Hindlimb muscle (tissue), 1 donor: ENCODE data around the gene NOD1. TPM values are rescaled to one million over a fixed set of nuclear protein-coding genes. Genes with fewer than 3 reads are reported as not detected.
A peak's percentile ranks its signal among the peaks of the same experiment; 100 is the strongest.

Experiments used
- DNase-seq: peaks from one replicate; pipeline ENCODE4 v3.0.0-alpha.2; 2013
- polyA plus RNA-seq: library from polyadenylated mRNA; unstranded; fragments of 120-200 nt; gene quantifications from one replicate; pipeline ENCODE4 v1.2.1, GENCODE V29; 2013; ENCODE audit not compliant: insufficient read length

Gene NOD1
- polyA plus RNA-seq, 1 donor = 20.9 TPM

DNA sequence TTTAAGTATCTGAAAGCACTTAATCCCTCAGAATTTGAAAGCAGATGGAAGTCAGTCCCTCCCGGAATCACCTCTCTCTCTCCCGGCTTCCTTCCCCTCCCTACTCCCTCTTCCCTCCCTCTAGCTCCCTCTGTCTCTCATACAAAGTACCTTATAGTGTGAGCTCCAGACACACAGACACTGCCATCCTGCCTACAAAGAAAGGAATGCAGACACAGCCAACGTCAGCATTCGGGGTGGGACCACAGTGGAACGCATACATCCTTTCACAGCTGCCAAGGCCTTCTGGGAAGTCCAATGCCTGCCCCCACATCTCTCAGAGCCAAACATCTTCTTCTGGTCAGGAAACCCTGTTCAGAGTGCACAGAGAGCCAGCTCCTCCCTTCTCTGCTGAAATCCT is 9.3 kb downstream of the NOD1 start:
- peak; percentile 73 for DNase-seq

DNA sequence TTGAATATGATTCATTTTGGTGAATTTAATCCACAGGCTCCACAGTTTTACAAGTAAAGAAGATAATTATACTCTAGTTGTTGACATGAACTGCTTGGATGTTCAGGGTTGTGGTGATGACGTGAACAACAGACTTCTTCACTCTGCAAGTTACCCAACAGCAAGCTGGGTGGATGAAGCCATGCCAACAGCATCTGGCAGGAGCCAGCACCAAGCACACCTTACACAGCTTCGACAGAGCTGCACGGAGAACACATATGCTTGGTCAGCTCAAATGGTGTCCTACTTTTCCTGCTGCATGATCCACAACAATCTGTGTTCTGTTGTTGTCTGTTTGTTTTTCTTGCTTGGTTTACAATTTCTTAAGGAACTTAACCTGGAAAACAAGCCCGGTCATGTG is 9.8 kb downstream of the NOD1 start:
- no peak for DNase-seq

DNA sequence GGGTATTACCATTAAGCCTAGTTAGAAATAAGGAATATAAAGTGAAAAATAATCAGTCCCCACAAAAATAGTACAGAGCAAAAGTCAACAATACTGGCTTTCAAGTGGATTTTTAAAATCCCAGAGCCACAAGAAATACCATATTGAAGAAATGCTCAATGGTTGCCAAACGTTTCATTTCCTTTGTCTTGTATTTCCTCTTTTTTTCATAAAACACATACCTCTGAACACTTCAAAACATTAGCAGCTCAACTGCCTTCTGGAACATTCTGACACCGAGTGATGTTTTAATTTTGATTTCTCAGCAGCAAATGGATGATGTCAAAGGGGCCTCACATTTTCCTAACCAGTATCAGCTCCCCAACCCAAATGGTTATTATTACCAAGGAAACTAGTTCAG is 10.5 kb downstream of the NOD1 start:
- DNase-seq = no peak

DNA sequence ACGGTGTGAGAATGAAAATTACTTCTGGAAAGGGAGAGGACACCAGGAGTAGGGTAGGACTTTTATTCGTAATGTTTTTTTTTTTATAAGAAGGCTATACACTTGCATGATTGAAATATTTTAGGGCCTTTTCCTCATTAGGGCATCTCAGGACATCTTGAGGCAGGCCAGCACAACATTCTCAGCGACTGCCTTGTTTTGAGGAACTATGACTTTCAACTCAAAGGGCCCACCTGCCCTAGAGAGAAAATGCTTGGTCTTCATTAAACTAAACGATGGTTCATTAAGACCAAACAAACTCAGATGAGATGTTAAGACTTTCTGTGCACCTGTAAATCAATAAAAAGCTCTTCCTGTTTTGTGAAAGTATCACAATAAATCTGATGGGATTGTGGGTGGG is 11.3 kb downstream of the NOD1 start:
- no peak for DNase-seq

DNA sequence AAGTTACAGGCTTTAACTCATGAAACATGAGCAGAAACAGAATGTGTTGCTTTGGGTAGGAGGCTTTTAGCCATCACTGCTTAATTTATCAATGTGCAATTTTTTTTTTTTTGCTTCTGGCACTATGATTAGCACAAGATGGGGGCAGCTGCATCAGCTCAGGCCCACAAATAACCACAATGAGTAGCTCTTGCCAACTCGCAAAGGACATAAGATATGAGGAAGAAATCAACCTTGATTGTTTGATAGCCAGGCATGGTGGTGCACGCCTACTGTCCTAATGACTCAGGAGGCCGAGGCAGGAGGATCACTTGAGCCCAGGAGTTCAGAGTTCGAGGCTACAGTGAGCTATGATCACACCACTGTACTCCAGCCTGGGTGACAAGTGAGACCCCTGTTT is 12.3 kb downstream of the NOD1 start:
- DNase-seq = no peak

DNA sequence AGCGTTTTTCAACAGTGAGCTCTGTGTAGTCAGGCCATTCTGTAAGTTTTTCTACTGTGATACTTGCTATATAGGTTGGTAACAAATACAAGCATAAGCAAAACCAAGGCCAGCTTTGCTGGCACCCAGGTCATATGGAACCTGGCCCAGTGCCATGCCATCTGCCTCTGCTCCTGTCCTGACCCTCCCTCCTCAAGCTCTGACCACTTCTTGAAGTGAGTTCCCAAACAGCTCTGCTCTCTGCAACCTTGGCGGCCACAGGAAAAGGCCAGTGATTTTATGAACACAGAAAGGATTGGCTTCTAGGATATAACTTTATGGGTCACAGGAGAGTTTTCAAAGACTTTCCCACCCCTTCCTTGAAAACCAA is 12.8 kb downstream of the NOD1 start:
- DNase-seq = no peak

DNA sequence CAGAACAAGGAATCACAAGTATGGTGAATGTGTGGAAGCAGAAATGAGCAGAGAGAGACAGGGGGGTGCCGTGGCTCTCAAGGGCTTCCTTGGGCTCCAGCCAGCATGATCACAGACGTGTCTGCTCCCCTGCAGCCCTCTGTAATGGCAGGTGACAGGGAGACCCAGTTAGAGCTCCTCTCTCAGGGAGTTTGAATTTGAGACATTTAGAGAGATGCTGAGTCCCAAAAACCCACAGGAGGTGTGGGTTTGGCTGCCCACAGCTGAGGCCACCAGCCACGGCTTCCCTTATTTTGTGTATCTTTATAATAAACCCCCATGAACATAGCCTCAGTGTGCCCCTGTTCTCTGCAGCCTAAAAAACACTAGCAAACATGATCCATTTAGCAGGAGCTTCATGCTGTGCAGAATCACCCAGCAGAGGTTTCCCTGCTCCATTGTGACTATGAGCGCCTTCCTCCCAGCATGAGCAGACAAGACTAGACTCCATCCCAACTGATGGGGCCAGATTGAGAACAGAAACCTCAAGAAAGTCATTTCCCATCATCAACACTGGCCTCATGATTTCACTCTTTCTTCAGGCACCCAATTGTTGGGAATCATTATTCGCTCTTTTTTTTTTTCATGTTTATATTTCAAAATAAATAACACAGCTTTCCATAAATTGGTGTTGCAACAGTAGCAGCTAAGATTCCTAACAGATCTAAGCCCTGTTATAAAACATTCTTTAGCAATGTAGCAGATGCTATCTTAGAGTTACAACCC is 13.4 kb downstream of the NOD1 start:
- no peak for DNase-seq

DNA sequence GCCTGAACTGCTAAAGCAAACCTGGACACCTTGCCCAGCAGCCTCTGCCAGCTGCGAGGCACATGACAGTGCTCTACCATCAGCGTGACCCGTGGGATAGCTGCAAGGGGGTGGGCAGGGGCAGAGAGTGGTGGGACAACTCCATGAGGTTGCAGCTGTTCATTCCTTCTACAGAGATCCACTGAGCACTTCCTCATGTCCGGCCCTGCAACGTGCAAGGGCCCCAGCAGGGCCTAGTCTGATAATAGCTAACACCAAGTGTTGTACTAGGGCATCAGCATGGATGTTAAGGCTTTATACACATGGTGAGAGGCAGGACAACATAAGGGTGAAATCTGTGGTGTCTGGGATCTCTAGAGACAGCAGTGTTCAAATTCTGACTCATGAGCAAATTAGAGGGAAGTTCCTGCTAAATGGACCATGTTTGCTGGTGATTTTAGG is 14.3 kb downstream of the NOD1 start:
- no peak for DNase-seq

DNA sequence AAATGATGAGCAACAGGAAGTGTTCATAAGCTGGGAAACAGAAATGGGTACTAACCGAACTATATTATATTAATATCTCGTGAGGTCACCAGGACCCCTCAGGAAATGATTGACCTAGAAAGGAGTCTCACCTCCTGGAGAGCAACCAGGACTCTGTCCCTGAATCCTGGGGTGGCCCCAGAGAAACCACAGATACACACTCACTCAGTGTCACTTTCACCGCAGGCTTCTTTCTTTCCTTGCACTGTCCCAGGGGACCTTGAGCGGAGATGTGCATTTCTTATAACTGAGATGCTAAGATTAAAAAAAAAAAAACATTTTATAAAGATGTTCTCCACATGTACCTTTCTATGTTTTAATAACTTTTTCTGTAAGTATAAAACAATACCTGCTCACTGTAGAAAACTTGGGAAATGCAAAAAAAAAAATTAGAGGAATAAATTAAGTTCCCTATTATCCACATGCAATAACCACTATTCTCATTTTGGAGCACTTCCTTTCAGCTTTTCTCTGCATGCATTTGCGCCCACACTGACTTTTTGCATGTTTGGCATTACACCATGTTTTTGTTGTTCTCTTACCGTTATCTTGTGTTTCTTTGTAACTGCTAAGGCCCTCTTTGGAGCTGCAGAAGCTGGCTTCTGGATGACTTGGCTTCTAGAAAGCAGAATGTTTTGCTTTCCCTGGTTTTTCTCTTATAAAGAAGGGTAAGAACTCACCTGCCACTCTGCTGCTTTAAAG is 15.0 kb downstream of the NOD1 start:
- no peak for DNase-seq

DNA sequence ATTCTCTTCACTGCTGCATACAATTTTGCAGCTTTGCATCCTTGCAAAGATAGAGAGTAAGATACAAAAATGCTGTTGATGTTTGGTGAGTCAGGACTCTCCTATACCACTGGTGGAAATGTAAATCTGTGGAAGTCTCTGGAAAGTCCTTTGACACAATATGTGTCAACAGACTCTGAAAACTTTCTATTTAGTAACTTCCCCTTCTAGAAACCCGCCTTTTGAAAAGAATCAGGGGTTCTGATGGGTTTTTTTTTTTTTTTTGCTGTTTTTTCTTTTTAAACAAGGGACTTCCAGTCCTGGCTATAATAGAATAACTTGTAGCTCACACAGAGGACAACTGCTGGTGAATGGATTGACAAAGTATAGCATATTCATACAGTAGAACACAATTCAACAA is 16.4 kb downstream of the NOD1 start:
- DNase-seq = no peak

DNA sequence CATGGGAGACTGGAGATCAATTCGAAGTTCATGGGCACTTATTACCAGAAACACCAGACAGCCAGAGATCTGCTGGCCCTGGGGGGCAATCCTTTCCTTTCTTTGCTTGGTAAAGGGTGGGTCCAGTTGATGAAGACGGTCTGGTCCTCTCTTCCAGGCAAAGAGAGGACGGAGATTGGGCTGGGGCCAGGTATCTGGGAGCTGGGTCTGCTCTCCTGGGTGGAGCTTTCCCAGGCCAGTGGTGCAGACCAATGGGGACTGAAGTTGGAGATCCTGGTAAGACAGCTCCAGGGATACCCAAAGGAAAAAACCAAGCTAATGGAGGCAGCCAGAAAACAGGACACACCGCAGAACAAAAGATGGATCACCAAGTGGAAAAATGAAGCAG is 18.3 kb downstream of the NOD1 start:
- no peak for DNase-seq

DNA sequence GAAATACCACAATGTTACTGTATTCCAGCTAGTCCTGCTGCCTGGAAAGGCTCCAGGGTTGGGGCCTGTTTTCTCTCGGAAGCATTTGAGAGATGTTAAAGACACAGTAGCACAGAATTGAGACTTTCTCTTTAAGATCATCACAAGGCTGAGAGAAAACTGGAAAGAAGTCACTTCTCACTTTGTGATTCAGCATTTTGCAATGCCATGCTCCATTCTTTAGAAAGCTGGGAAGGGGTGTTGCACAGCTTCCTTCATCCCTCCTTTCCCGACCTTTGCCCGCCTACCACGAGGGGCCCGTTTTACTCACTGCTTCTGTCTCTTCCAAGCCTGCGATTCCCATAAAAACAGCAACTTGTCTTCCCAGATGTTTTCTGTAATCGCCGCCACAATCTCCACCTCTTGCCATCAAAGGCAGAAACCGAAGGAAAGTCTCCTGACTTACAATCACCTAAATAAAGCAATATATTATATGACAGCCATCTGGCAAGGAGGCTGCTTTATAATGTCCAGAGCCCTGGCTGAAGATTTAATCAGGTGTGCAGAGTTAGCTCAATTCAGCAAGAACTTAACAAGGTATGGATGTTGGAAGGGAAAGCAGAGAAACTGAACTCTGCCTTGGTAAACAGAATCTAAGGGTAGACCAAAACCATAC is 18.9 kb downstream of the NOD1 start:
- peak; percentile 73 for DNase-seq

DNA sequence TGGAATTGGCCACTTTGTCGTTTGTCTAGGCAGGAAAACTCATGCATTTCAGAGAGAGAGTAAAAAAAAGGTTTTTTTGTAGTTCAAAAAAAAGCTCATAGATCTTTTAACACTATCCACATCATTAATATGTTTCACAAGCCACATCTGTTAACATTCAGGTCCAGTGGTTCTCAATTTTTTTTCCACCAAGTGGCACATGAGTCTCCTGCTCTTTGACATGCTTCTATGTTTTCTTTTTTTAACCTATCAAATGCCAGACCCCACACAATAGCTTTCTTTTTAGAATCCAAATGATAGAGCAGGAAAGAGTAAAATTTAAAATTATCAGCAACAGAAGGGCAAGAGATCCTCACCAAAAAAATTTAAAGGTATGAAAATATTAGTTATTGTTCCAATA is 20.3 kb downstream of the NOD1 start:
- DNase-seq = no peak

DNA sequence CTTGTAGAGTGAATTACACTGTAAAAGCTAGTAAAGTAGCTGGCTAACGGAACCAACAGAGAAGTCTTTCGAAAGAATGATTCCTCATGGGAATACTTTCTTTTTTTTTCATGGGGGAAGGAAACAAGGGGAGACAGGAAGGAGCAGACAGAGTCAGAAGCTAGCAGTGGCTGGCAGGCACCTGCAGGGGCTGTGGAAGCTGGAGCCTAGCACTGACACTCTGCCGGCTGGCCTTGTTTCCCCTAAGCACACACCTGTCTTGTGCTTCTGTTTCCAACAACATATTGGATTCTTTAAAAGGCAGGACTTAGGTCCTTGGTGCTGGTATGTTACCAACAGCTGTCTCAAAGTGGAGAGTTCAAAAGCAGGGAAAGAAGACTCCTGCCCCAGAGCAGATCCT is 24.7 kb downstream of the NOD1 start:
- DNase-seq = no peak

DNA sequence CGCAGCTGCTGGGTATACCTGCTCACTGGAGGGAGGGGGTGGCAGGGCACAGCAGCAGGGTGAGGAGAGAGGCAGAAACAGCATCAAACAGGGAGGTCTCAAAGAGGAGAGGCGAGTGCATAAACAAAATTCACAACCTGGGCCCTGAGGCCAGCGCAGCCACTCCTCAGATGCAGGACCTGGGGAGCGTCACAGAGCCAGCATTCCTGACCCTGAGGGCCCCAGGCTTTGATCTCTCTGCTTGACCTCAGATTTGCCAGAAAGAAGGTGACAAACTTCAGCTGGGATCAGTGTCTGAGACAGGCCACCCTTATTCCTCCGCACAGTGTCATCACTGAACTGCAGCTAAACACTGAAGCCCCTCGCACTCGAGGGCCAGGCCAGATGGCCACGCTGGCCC is 25.6 kb downstream of the NOD1 start:
- DNase-seq = no peak

DNA sequence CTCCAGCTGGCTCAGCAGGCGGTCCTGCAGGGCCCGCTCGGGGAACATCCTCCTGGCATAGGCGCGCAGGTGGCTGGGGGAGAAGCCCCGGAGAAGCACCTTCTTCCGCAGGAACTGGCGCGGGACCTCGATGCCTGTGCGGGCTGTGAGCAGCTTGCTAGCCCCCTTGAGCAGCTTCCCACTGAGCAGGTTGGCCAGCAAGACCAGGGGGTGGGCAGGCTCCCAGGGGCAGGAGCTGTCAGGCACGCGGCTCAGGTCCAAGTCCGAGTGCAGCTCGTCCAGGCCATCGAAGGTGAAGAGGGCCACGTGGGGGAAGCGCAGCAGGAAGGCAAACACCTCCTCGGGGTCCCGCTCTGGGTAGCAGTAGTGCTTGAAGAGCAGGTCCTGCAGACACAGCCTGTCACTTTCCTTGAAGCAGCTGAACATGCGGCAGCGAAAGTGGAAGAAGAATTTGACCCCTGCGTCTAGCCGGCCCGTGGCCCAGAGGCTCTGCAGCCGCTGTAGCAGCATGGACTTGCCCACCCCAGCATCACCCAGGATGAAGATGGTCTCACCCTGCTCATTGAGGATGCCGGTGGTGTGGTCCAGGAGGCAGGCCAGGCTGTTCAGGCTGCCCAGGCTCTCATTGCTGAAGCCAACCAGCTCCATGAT is 26.2 kb downstream of the NOD1 start:
- DNase-seq = no peak

DNA sequence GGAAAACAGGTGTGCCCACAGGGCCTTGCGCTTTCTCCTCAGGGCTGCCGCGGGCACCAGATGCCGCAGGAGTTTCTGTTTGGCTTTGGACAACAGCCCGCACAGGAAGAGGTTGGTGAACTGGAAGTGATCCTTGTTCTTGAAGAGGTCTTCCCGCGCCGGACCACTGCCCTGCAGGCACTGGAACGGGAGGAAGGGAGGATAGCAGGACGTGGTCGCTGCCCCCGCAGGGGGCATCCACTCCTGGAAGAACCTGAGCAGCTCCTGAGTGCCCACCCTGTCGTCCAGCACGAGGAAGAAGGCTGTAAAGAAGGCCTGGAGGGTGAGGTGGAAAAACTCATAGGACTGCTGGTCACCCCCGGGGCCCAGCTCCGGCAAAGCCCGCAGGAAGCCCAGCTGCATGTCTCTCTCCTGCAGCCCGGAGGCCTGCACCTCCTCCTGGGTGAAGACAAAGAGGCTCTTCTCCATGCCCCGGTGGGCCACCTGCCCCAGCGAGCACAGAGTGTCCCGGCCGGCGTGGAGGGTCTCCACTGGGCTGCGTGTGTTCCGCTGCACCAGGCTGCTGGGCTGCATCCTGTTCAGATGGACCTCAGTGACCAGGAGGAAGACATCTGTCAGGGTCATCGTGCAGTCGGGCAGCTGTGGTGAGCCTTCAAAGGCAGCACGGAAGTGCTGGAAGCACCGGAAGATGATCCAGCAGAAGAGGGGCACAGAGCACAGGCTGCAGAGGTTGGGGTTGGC is 26.9 kb downstream of the NOD1 start:
- no peak for DNase-seq

DNA sequence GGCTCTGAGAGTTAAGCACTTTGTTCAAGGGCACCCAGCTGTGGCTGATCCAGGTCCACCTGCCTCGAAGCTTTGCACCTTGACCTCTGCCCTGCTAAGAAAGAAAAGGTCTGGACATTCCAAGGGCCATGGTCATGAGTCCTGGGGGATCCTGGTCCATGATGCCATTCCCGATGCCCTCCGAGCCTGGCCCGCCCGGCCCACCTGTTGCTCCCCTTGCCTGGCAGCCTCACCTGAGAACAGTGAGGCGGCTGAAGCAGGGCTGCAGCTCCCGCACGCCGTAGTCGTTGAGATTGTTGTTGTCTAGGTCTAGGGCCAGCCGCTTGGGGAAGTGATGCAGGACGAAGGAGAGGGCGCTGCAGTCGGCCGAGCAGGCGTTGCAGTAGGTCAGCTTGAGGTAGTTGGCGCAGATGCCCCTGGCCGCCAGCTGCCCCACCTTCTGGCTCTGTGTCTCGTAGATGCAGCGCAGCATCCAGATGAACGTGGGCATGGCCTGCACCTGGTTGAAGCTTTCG is 27.5 kb downstream of the NOD1 start:
- DNase-seq = no peak

DNA sequence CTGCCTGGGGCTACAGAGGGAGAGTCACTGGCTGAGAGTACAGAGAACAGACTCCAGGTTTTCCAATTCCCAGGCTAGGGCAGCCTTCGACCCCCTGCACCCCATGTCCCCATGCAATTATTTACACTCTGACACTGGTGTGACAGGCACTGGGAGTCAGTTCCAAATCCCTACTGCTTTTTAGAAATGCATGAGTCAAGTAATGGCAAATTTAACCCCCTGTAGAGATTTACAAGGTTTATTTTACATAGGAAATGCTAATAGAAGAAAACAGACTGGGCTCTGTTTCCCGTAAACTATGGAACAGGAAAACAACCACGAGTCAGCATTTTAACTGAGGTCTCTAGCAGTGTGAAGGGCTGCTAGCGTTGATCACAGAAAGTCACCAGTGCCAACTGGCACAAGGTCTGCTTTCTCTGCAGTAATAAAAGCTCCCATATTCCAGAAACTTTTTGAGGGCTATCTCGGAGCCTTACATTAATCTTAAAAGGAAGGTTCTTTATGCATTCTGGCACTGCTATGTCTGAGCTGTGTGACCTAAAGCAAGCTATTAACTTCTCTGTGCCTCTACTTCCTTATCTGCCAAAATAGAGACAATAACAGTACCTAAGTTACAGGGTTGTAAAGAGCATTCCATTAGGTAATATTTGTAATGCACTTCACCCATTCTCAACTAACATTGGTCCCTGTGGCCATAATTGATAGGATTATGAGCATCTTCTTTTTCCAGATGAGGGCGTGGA is 28.2 kb downstream of the NOD1 start:
- DNase-seq = no peak

DNA sequence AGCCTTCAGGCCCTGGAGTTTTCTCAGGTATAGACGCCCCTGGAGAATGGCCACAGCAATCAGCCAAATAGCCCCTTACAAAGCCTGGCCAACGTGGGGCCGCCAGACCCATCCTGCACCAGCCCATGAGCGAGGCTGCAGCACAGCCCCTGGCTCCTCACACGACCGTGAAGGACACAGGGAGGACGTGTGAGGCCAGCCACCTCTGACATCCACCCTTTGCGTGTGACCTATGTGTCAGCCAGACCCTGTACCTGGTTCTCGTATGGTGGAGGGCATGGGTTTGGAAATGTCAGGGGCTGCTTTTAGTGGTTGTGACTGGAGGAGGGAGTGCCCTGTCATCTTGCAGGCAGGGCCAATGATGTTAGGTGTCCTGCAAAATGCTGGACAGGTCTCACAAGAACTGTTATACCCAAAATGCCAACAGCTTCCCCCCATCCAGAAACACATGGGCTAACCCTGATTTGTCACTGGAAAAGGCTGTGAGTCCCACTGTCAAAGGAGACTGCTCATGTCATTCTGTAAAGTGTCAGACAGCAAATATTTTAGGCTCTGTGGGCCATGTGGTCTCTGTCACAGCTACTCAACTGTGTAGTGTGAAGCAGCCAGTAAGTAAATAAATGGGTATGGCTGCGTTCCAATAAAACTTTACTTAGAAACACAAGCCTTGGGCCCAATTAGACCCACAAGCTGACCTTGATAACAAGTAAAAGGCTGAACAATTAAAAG is 30.0 kb downstream of the NOD1 start:
- DNase-seq = no peak

DNA sequence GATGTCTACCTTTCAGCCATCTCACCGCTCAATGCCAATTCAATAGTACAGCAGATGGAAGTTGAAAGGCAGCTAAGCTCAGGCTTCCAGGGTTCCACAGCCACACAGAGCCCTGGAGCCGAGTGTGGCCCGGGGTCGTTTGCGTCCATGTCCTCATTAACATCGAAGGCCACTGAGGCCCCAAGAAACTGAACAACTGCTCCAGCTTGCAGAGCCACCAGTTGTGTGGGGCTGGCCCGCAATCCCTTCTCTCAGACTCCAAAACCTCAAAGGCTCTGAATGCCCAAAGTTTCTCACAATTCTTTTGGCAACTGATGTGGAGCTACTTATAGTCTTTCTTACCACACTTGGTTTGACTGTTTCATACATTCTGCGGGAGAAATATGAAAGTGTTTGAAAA is 31.1 kb downstream of the NOD1 start:
- no peak for DNase-seq
